ENCODE measurements around the gene TMEM151A. TPM values are rescaled to one million over a fixed set of nuclear protein-coding genes. Genes with fewer than 3 reads are reported as not detected.

TMEM151A gene
- total RNA-seq, 1 donor from 2014 or later: 2.1 TPM

DNA sequence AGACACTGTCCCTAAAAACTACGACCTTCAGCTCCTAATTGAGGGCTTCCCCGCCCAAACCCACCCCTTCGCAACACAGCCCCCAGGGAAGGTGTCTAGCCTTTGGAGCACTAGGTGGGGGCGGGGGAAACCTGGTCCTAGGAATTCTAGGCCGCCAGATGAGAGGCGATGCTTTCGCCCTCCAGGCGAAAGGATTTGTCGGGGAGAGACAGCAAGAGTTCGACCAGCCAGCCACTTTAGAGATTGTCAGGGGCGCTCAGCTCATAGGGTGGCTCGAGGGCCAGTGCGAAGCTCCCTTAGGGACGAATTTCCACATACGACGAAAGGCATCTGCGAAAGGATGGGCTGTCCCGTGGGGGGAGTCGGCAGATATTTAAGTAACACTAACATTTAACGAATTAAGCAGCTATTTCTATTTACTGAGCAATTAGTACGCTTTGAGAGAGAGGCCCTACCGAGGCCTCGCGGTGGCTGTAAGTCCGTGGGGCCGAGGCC, 19.8 kb downstream of the TMEM151A start:
- Mint-ChIP-seq H3K4me3 (peak overlapping the region; percentile 93), H3K27ac (peak overlapping the region; percentile 95), H3K27me3 (peaks cover 16% of the 10 kb centered on the region), H3K36me3 (no peaks in the 10 kb centered on the region), H3K4me1 (ENCODE audit: unreplicated experiment) (peaks cover 10% of the 10 kb centered on the region), H3K9me3 (no peaks in the 10 kb centered on the region)
- TF ChIP-seq, protein P1, sequence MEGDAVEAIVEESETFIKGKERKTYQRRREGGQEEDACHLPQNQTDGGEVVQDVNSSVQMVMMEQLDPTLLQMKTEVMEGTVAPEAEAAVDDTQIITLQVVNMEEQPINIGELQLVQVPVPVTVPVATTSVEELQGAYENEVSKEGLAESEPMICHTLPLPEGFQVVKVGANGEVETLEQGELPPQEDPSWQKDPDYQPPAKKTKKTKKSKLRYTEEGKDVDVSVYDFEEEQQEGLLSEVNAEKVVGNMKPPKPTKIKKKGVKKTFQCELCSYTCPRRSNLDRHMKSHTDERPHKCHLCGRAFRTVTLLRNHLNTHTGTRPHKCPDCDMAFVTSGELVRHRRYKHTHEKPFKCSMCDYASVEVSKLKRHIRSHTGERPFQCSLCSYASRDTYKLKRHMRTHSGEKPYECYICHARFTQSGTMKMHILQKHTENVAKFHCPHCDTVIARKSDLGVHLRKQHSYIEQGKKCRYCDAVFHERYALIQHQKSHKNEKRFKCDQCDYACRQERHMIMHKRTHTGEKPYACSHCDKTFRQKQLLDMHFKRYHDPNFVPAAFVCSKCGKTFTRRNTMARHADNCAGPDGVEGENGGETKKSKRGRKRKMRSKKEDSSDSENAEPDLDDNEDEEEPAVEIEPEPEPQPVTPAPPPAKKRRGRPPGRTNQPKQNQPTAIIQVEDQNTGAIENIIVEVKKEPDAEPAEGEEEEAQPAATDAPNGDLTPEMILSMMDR (conservative IDR thresholded peaks at IDR 0.05): no peak
- DNase-seq (ENCODE audit: extremely low spot score, unreplicated experiment): no peak

GRCh38 chr11:66311965-66312548, 20.4 kb downstream of the TMEM151A start:
- H3K36me3 Mint-ChIP-seq: no peaks in the 10 kb centered on the region
- H3K4me3 Mint-ChIP-seq: peak overlapping the region; percentile 93
- H3K27ac Mint-ChIP-seq: peak overlapping the region; percentile 95
- TF ChIP-seq, protein P1 (conservative IDR thresholded peaks at IDR 0.05): peak; percentile 89
- peak; percentile 90 for DNase-seq (ENCODE audit: extremely low spot score, unreplicated experiment)
- no peaks in the 10 kb centered on the region for H3K9me3 Mint-ChIP-seq
- peaks cover 10% of the 10 kb centered on the region for H3K4me1 Mint-ChIP-seq (ENCODE audit: unreplicated experiment)
- H3K27me3 Mint-ChIP-seq: peaks cover 15% of the 10 kb centered on the region

GRCh38 chr11:66312549-66313320, 21.0 kb downstream of the TMEM151A start:
- H3K9me3 Mint-ChIP-seq: no peaks in the 10 kb centered on the region
- H3K4me3 Mint-ChIP-seq: peak overlapping the region; percentile 93
- peaks cover 15% of the 10 kb centered on the region for H3K4me1 Mint-ChIP-seq (ENCODE audit: unreplicated experiment)
- H3K27me3 Mint-ChIP-seq: peaks cover 9% of the 10 kb centered on the region
- H3K36me3 Mint-ChIP-seq: no peaks in the 10 kb centered on the region
- H3K27ac Mint-ChIP-seq: peak overlapping the region; percentile 95
- TF ChIP-seq, protein P1 (conservative IDR thresholded peaks at IDR 0.05): no peak
- peak; percentile 99 for DNase-seq (ENCODE audit: extremely low spot score, unreplicated experiment)

DNA sequence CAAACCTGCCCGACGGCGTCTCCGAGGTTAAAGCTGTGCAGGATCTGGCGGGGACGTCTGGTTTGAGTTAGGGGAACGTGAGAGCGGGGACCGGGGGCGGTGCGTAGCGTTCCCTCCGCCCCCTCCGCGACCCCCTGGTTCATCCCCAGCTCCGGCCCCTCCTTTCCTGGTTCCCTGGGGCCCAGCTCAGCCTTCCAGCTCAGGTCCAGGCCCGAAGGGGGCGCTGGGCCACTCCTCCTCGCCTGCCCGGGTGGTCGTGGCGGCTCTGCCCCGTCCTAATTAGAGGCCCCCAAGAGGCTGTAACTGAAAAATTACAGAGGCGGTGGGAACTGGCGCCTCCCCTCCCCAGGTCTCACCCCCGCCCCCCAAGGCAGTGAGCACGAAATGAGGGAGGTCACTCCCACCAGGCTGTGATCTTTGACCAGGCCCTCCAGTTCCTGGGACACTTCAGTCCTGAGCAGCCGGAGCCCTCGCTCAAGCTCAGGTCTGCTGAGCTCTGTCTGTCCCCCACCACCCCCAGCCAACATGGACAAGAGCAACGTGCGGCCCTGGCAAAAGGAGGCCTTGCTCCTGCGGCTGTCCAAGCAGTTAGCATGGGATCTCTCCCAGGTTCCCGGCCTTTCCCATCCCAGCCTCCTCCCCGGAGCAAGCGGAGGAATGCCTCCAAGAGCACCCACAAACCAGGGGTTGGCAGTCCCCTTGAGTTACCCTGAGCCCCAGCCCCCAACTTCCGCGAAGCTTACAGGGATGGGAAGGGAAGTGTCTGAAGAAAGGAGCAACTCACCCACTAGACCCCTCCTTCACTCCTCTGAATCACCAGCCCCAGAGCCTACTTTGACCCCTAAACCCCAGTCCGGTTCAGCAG, 21.9 kb downstream of the TMEM151A start:
- Mint-ChIP-seq H3K4me3 (peak overlapping the region; percentile 93), H3K36me3 (no peaks in the 10 kb centered on the region), H3K27ac (peak overlapping the region; percentile 77), H3K27me3 (peaks cover 9% of the 10 kb centered on the region), H3K9me3 (no peaks in the 10 kb centered on the region), H3K4me1 (ENCODE audit: unreplicated experiment) (peaks cover 21% of the 10 kb centered on the region)
- TF ChIP-seq, protein P1 (conservative IDR thresholded peaks at IDR 0.05): peak; percentile 52
- DNase-seq (ENCODE audit: extremely low spot score, unreplicated experiment): peak; percentile 86

- Mint-ChIP-seq H3K27me3 (peaks cover 7% of the 10 kb centered on the region), H3K4me3 (peak overlapping the region; percentile 93), H3K9me3 (no peaks in the 10 kb centered on the region), H3K36me3 (no peaks in the 10 kb centered on the region), H3K27ac (peak overlapping the region; percentile 77), H3K4me1 (ENCODE audit: unreplicated experiment) (peaks cover 27% of the 10 kb centered on the region)
- TF ChIP-seq, protein P1 (conservative IDR thresholded peaks at IDR 0.05): no peak
- DNase-seq (ENCODE audit: extremely low spot score, unreplicated experiment): no peak
Observed at GRCh38 chr11:66314186-66314501, 22.4 kb downstream of the TMEM151A start.
